Endothelial cell (in vitro differentiated cells): Measurements from ENCODE around the gene SEC14L1. TPM values are rescaled to one million over a fixed set of nuclear protein-coding genes. Genes with fewer than 3 reads are reported as not detected.
A peak's percentile ranks its signal among the peaks of the same experiment; 100 is the strongest.

ENCODE experiments used
- DNase-seq: peaks from one replicate; pipeline ENCODE4 v3.0.0; 2021; ENCODE audit warnings: low spot score
- H3K27ac Mint-ChIP-seq: one replicate; pipeline ENCODE4 v1.8.0; 2021; ENCODE audit warnings: mixed read lengths, inconsistent platforms; ENCODE audit not compliant: unreplicated experiment
- H3K27me3 Mint-ChIP-seq: one replicate; pipeline ENCODE4 v1.8.0; 2021; ENCODE audit warnings: mild to moderate bottlenecking, moderate library complexity, mixed read lengths, inconsistent platforms; ENCODE audit not compliant: unreplicated experiment
- H3K36me3 Mint-ChIP-seq: one replicate; pipeline ENCODE4 v1.8.0; 2021; ENCODE audit warnings: mild to moderate bottlenecking, low read depth, mixed read lengths, inconsistent platforms; ENCODE audit not compliant: unreplicated experiment
- H3K4me1 Mint-ChIP-seq: one replicate; pipeline ENCODE4 v1.8.0; 2021; ENCODE audit warnings: mild to moderate bottlenecking, mixed read lengths, inconsistent platforms; ENCODE audit not compliant: unreplicated experiment
- H3K4me3 Mint-ChIP-seq: one replicate; pipeline ENCODE4 v1.8.0; 2021; ENCODE audit warnings: mild to moderate bottlenecking, mixed read lengths, inconsistent platforms; ENCODE audit not compliant: unreplicated experiment
- H3K9me3 Mint-ChIP-seq: one replicate; pipeline ENCODE4 v1.8.0; 2021; ENCODE audit warnings: mixed read lengths, inconsistent platforms; ENCODE audit not compliant: unreplicated experiment
- CTCF ChIP-seq: fragments of 200-600 bp; sonication (generic); IDR thresholded peaks from one replicate; pipeline ENCODE4 v1.5.0; 2021; ENCODE audit warnings: antibody characterized with exemption; ENCODE audit not compliant: unreplicated experiment
- total RNA-seq: library from RNA; stranded (reverse); fragmentation: NEBNext Ultra II Directional; extraction: Animal tissue kit (Norgen Biotek cat#: 25700); gene quantifications from one replicate; pipeline ENCODE4 v1.2.1, GENCODE V29; 2021; ENCODE audit not compliant: unreplicated experiment

SEC14L1 gene
- total RNA-seq, 1 donor from 2014 or later, result 315 TPM

- Mint-ChIP-seq H3K27me3 (peaks cover 14% of the 10 kb centered on the region), H3K9me3 (no peaks in the 10 kb centered on the region), H3K4me1 (peaks cover 55% of the 10 kb centered on the region), H3K36me3 (peaks cover 75% of the 10 kb centered on the region), H3K27ac (peak overlapping the region; percentile 90), H3K4me3 (no peak overlapping the region)
- no peak for TF ChIP-seq CTCF
- no peak for DNase-seq
These were observed 68.6 kb downstream of the SEC14L1 start for GRCh38 chr17:77209330-77209748.

GRCh38 chr17:77210331-77210730 is 69.6 kb downstream of the SEC14L1 start:
- Mint-ChIP-seq H3K4me3 (peak overlapping the region; percentile 68), H3K9me3 (no peaks in the 10 kb centered on the region), H3K4me1 (peaks cover 52% of the 10 kb centered on the region), H3K36me3 (peaks cover 76% of the 10 kb centered on the region), H3K27me3 (peaks cover 18% of the 10 kb centered on the region), H3K27ac (peak overlapping the region; percentile 61)
- DNase-seq, result no peak
- no peak for TF ChIP-seq CTCF

GRCh38 chr17:77210946-77211541 is 70.3 kb downstream of the SEC14L1 start:
- no peak for TF ChIP-seq CTCF
- Mint-ChIP-seq H3K36me3 (peaks cover 77% of the 10 kb centered on the region), H3K27ac (peak overlapping the region; percentile 15), H3K4me1 (peaks cover 45% of the 10 kb centered on the region), H3K4me3 (peak overlapping the region; percentile 68), H3K27me3 (peaks cover 20% of the 10 kb centered on the region), H3K9me3 (no peaks in the 10 kb centered on the region)
- no peak for DNase-seq

GRCh38 chr17:77211681-77212080 is 70.9 kb downstream of the SEC14L1 start:
- H3K27me3 Mint-ChIP-seq, result peaks cover 18% of the 10 kb centered on the region
- DNase-seq, result no peak
- no peak for TF ChIP-seq CTCF
- peaks cover 76% of the 10 kb centered on the region for H3K36me3 Mint-ChIP-seq
- peak overlapping the region; percentile 15 for H3K27ac Mint-ChIP-seq
- H3K4me3 Mint-ChIP-seq, result peak overlapping the region; percentile 59
- no peaks in the 10 kb centered on the region for H3K9me3 Mint-ChIP-seq
- H3K4me1 Mint-ChIP-seq, result peaks cover 39% of the 10 kb centered on the region

- no peak for DNase-seq
- Mint-ChIP-seq H3K4me1 (peaks cover 34% of the 10 kb centered on the region), H3K36me3 (peaks cover 76% of the 10 kb centered on the region), H3K27ac (peak overlapping the region; percentile 32), H3K4me3 (peak overlapping the region; percentile 59), H3K9me3 (no peaks in the 10 kb centered on the region), H3K27me3 (peaks cover 19% of the 10 kb centered on the region)
- TF ChIP-seq CTCF, result no peak
These were observed 71.5 kb downstream of the SEC14L1 start for GRCh38 chr17:77212081-77212832.
